Keratinocyte (primary cell): Measurements from ENCODE around the gene EDNRA. TPM values are rescaled to one million over a fixed set of nuclear protein-coding genes. Genes with fewer than 3 reads are reported as not detected.

Experiments used
- DNase-seq: peaks from one replicate; pipeline ENCODE4 v3.0.0-alpha.2; 2011; ENCODE audit warnings: low read depth, missing footprints, low spot score
- FAIRE-seq: peaks from 2 replicates; lab custom pipeline; 2011; peaks lifted over from hg19 to GRCh38; lab: Jason Lieb, UNC
- H2AFZ ChIP-seq: 2 replicates; pipeline ENCODE4 v1.6.0; 2012; ENCODE audit warnings: low read length, control low read depth, inconsistent platforms; ENCODE audit not compliant: control insufficient read depth
- H3K27ac ChIP-seq: 2 replicates; pipeline ENCODE4 v1.5.1; 2011; ENCODE audit warnings: low read length; ENCODE audit not compliant: control insufficient read depth, insufficient read depth
- H3K27me3 ChIP-seq: 3 replicates; pipeline ENCODE4 v1.6.0; 2011; ENCODE audit warnings: low read length; ENCODE audit not compliant: control insufficient read depth, insufficient read depth; ENCODE audit errors: extremely low read depth
- H3K36me3 ChIP-seq, 2 experiments: 2 replicates in 1 of 2; 3 replicates in 1 of 2; pipeline ENCODE4 v1.5.1; 2011; ENCODE audit warnings: low read length in 2 of 2, mild to moderate bottlenecking in 1 of 2; ENCODE audit not compliant: control insufficient read depth in 2 of 2, insufficient read depth in 2 of 2; ENCODE audit errors: extremely low read depth in 1 of 2
- H3K4me1 ChIP-seq: 3 replicates; pipeline ENCODE4 v1.5.1; 2011; ENCODE audit warnings: low read length; ENCODE audit not compliant: control insufficient read depth, insufficient read depth; ENCODE audit errors: extremely low read depth
- H3K4me2 ChIP-seq: 3 replicates; pipeline ENCODE4 v1.6.0; 2011; ENCODE audit warnings: low read depth, low read length; ENCODE audit not compliant: control insufficient read depth, insufficient read depth; ENCODE audit errors: extremely low read depth
- H3K4me3 ChIP-seq, 3 experiments: fragments of 200-600 bp in 1 of 3; sonication (generic) in 1 of 3; 2 replicates in 2 of 3; 3 replicates in 1 of 3; pipeline ENCODE4 v1.5.1; 2011 to 2016; ENCODE audit warnings: low read length in 3 of 3, mild to moderate bottlenecking in 3 of 3, control low read depth in 2 of 3, inconsistent platforms in 1 of 3, low read depth in 1 of 3, mixed read lengths in 1 of 3, mixed run types in 1 of 3, moderate library complexity in 1 of 3; ENCODE audit not compliant: control insufficient read depth in 2 of 3, insufficient read depth in 2 of 3; ENCODE audit errors: extremely low read depth in 1 of 3
- H3K79me2 ChIP-seq: 2 replicates; pipeline ENCODE4 v1.6.0; 2012; ENCODE audit warnings: low read length; ENCODE audit not compliant: control insufficient read depth, insufficient read depth
- H3K9ac ChIP-seq: 3 replicates; pipeline ENCODE4 v1.6.0; 2011; ENCODE audit warnings: low read length; ENCODE audit not compliant: control insufficient read depth, insufficient read depth; ENCODE audit errors: extremely low read depth
- H3K9me1 ChIP-seq: 3 replicates; pipeline ENCODE4 v1.6.0; 2011; ENCODE audit warnings: low read length; ENCODE audit not compliant: control insufficient read depth, insufficient read depth; ENCODE audit errors: extremely low read depth
- H3K9me3 ChIP-seq: 2 replicates; pipeline ENCODE4 v1.5.1; 2012; ENCODE audit warnings: low read depth, low read length; ENCODE audit not compliant: control insufficient read depth
- H4K20me1 ChIP-seq: 3 replicates; pipeline ENCODE4 v1.6.0; 2011; ENCODE audit warnings: low read length; ENCODE audit not compliant: control insufficient read depth, insufficient read depth; ENCODE audit errors: extremely low read depth
- EZH2 ChIP-seq: IDR thresholded peaks from one replicate; pipeline ENCODE4 v1.6.1; 2012; ENCODE audit warnings: inconsistent platforms, mild to moderate bottlenecking, low read length, moderate library complexity
- dilution Hi-C: fragments of 300-500 bp; cut with MboI; formaldehyde crosslinking; loops from one replicate; pipeline ENCODE4 v1.7.0; 2020; ENCODE audit warnings: low sequenced_read_pairs; ENCODE audit not compliant: extremely low pct_ligation_motif_present
- polyA plus RNA-seq, 5 experiments: library from polyadenylated mRNA; depleted of rRNA in 3 of 5; stranded (reverse) in 3 of 5; stranded (forward) in 1 of 5; unstranded in 1 of 5; fragments of >200 nt; gene quantifications; 1 replicate in 1 of 5; 2 replicates in 3 of 5; 3 replicates in 1 of 5; pipeline versions ENCODE4 v1.2.1 to v1.2.3, GENCODE V29; 2011 to 2012; ENCODE audit warnings: missing spikeins in 2 of 5, low read depth in 1 of 5, low replicate concordance in 1 of 5
- TF ChIP-seq, protein P1 (sequence below), 3 experiments: IDR thresholded peaks in 1 of 3; conservative IDR thresholded peaks in 1 of 3; optimal IDR thresholded peaks in 1 of 3; 2 replicates in 2 of 3; 3 replicates in 1 of 3; pipeline versions ENCODE3 to v1.5.1; 2011; ENCODE audit warnings: low read length in 3 of 3, mild to moderate bottlenecking in 3 of 3, moderate library complexity in 2 of 3, control low read depth in 1 of 3, inconsistent platforms in 1 of 3; ENCODE audit not compliant: insufficient read depth in 2 of 3; ENCODE audit errors: extremely low read depth in 1 of 3

EDNRA gene
- polyA plus RNA-seq, 1 donor (not counting 4 experiments of a cell fraction or from before 2014, with no cell fraction given) = 7.8 TPM

DNA sequence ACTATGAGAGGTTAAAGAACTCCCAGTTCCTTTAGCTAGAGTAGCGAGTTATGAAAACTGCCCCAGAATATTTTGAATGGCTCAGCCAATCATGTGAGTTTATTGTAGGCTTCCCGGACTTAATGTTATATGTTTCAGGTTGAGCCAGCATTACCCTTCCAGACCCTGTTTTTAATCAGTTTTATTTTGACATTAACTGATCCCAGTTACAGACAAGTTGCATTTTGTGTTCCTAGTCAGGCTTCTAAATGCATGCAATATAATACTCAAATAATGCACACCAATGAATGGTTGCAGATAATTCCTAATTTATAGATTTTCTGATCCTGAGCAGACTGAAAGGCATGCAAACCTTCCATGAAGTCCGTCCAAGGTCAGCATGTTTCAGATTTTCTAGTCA, 57.8 kb downstream of the EDNRA start:
- dilution Hi-C loops = no loop called here
- Histone ChIP-seq H3K27me3 (no peaks in the 10 kb centered on the region), H3K27ac (no peak overlapping the region), H3K9ac (no peak overlapping the region), H3K4me1 (no peaks in the 10 kb centered on the region), H3K79me2 (no peaks in the 10 kb centered on the region), H3K36me3 (no peaks in the 10 kb centered on the region), H3K4me2 (no peak overlapping the region), H3K9me1 (no peaks in the 10 kb centered on the region), H2AFZ (no peak overlapping the region), H3K4me3 (no peak overlapping the region), H3K9me3 (no peaks in the 10 kb centered on the region), H4K20me1 (no peaks in the 10 kb centered on the region)
- DNase-seq (no peak), FAIRE-seq (no peak)
- no peak for TF ChIP-seq EZH2
- TF ChIP-seq, protein P1, sequence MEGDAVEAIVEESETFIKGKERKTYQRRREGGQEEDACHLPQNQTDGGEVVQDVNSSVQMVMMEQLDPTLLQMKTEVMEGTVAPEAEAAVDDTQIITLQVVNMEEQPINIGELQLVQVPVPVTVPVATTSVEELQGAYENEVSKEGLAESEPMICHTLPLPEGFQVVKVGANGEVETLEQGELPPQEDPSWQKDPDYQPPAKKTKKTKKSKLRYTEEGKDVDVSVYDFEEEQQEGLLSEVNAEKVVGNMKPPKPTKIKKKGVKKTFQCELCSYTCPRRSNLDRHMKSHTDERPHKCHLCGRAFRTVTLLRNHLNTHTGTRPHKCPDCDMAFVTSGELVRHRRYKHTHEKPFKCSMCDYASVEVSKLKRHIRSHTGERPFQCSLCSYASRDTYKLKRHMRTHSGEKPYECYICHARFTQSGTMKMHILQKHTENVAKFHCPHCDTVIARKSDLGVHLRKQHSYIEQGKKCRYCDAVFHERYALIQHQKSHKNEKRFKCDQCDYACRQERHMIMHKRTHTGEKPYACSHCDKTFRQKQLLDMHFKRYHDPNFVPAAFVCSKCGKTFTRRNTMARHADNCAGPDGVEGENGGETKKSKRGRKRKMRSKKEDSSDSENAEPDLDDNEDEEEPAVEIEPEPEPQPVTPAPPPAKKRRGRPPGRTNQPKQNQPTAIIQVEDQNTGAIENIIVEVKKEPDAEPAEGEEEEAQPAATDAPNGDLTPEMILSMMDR (optimal IDR thresholded peaks at IDR 0.05 in 1 of 3, IDR thresholded peaks at IDR 0.05 in 1 of 3, conservative IDR thresholded peaks at IDR 0.05 in 1 of 3; ENCODE audit: extremely low read depth in 1 of 3, insufficient read depth in 2 of 3, low read length in 3 of 3) = no peak

DNA sequence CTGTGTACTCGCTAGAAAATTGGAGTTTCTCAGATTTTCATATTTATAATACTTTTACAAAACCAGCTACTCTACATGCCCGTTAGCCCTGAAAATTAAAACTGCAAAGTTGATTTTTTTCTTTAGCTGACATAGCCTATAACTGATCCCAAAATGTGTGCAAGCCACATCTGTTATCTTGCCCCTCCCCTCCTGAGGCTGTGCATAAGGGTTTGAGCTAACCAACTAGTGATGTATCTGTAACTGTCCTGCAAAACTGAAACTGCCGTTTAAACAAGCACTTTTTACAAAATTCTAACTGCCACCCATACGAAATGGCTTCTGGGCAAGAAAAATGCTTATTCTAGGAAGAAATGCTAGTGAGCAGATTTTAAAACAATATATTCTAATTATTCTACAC, 59.1 kb downstream of the EDNRA start:
- Histone ChIP-seq H2AFZ (no peak overlapping the region), H3K79me2 (no peaks in the 10 kb centered on the region), H3K27ac (no peak overlapping the region), H3K9me3 (no peaks in the 10 kb centered on the region), H3K9me1 (no peaks in the 10 kb centered on the region), H3K27me3 (no peaks in the 10 kb centered on the region), H3K4me3 (no peak overlapping the region), H3K4me1 (no peaks in the 10 kb centered on the region), H3K36me3 (no peaks in the 10 kb centered on the region), H3K9ac (no peak overlapping the region), H3K4me2 (no peak overlapping the region), H4K20me1 (no peaks in the 10 kb centered on the region)
- FAIRE-seq (no peak), DNase-seq (no peak)
- no peak for TF ChIP-seq EZH2
- TF ChIP-seq, protein P1 (optimal IDR thresholded peaks at IDR 0.05 in 1 of 3, IDR thresholded peaks at IDR 0.05 in 1 of 3, conservative IDR thresholded peaks at IDR 0.05 in 1 of 3; ENCODE audit: extremely low read depth in 1 of 3, insufficient read depth in 2 of 3, low read length in 3 of 3) = no peak
- dilution Hi-C loops = no loop called here
